ENCODE results near the gene VTI1A.

GRCh38 chr10:112546474-112546873 is 99.5 kb downstream of the VTI1A start:
- TF ChIP-seq POLR2A (IDR thresholded peaks at IDR 0.05) (no peak), EP300 (IDR thresholded peaks at IDR 0.05) (no peak)

Data from upper lobe of left lung (tissue), 4 donors.